SU-DHL-6 (cell line): ENCODE measurements around the gene UBASH3A.

Experiments
- H2AFZ ChIP-seq: fragments of 200-600 bp; sonication (generic); 2 replicates; pipeline ENCODE4 v1.6.1; 2014; ENCODE audit warnings: low read depth, mild to moderate bottlenecking, moderate library complexity, mixed read lengths, antibody characterized with exemption, low read length; ENCODE audit not compliant: severe bottlenecking
- H3F3A ChIP-seq: fragments of 200-600 bp; shearing (Covaris generic); 2 replicates; pipeline ENCODE4 v1.6.0; 2016; ENCODE audit warnings: antibody characterized with exemption, mild to moderate bottlenecking; ENCODE audit not compliant: insufficient read depth
- H3K27ac ChIP-seq: fragments of 200-600 bp; sonication (generic); 2 replicates; pipeline ENCODE4 v1.5.1; 2016; ENCODE audit warnings: low read depth, mild to moderate bottlenecking, low read length, moderate library complexity, mixed read lengths
- H3K27me3 ChIP-seq: fragments of 200-600 bp; sonication (generic), shearing (Covaris generic); 2 replicates; pipeline ENCODE4 v1.6.0; 2014; ENCODE audit warnings: mild to moderate bottlenecking, low read length
- H3K36me3 ChIP-seq: fragments of 200-600 bp; sonication (generic); 2 replicates; pipeline ENCODE4 v1.6.1; 2014; ENCODE audit warnings: mild to moderate bottlenecking, low read length, mixed read lengths
- H3K4me2 ChIP-seq: fragments of 300-600, 200-600 bp; shearing (Covaris generic), sonication (generic); 2 replicates; pipeline ENCODE4 v1.6.0; 2014; ENCODE audit warnings: low read length, low read depth, mild to moderate bottlenecking; ENCODE audit not compliant: poor library complexity, severe bottlenecking
- H3K4me3 ChIP-seq: fragments of 200-600 bp; sonication (generic); 2 replicates; pipeline ENCODE4 v1.5.1; 2014; ENCODE audit warnings: antibody characterized with exemption, low read length, mild to moderate bottlenecking, mixed read lengths; ENCODE audit not compliant: insufficient read depth, poor library complexity, severe bottlenecking
- H3K79me2 ChIP-seq: fragments of 200-600 bp; sonication (generic); 2 replicates; pipeline ENCODE4 v1.6.1; 2014; ENCODE audit warnings: mild to moderate bottlenecking, low read length, moderate library complexity; ENCODE audit not compliant: insufficient read depth
- H3K9ac ChIP-seq: fragments of 200-600 bp; sonication (generic); 2 replicates; pipeline ENCODE4 v1.7.0; 2014; ENCODE audit warnings: mild to moderate bottlenecking, low read length
- H3K9me2 ChIP-seq: fragments of 200-600 bp; sonication (generic); replicated peaks from 2 replicates; pipeline ENCODE4 v1.6.1; 2014; ENCODE audit warnings: low read length; ENCODE audit not compliant: insufficient read depth
- H3K9me3 ChIP-seq: fragments of 200-600 bp; sonication (generic); 2 replicates; pipeline ENCODE4 v1.6.1; 2014; ENCODE audit warnings: low read length, mixed read lengths; ENCODE audit not compliant: insufficient read depth
- H4K20me1 ChIP-seq: fragments of 200-600 bp; sonication (generic); 2 replicates; pipeline ENCODE4 v1.6.1; 2014; ENCODE audit warnings: low read depth, mild to moderate bottlenecking, antibody characterized with exemption, low read length, moderate library complexity, mixed read lengths
- CTCF ChIP-seq: fragments of 200-600 bp; sonication (generic); IDR thresholded peaks from one replicate; pipeline ENCODE4 v1.5.1; 2017; ENCODE audit warnings: antibody characterized with exemption, mild to moderate bottlenecking, low read length, moderate library complexity; ENCODE audit not compliant: insufficient read depth, poor library complexity, severe bottlenecking
- EZH2phosphoT487 ChIP-seq: fragments of 200-600 bp; sonication (generic), shearing (Covaris generic); conservative IDR thresholded peaks from 2 replicates; pipeline ENCODE4 v1.6.1; 2018; ENCODE audit warnings: mild to moderate bottlenecking, antibody characterized with exemption, low read length, moderate library complexity, mixed read lengths

The UBASH3A gene

GRCh38 chr21:42403611-42404231, at the start of gene UBASH3A:
TSS of gene UBASH3A (plus strand) at chr21:42403902. CDS start at chr21:42403946, 44 bp downstream.
- H3K4me3 ChIP-seq = no peak within 1 kb of the TSS
- H3K4me2 ChIP-seq = no peak within 1 kb of the TSS
- peaks cover 5% of the 10 kb centered on the region; the same call in 1 of the 2 replicates for H3K9me3 ChIP-seq
- no peak within 1 kb of the TSS for H3K9ac ChIP-seq
- H3K9me2 ChIP-seq = no peaks in the 10 kb centered on the region
- H3F3A ChIP-seq = no peaks in the 10 kb centered on the region
- H3K27ac ChIP-seq = no peak within 1 kb of the TSS
- H4K20me1 ChIP-seq = no peaks in the 10 kb centered on the region
- no peaks in the 10 kb centered on the region for H3K79me2 ChIP-seq
- TF ChIP-seq EZH2phosphoT487 (no peak), CTCF (no peak)
- H3K36me3 ChIP-seq = no peaks in the 10 kb centered on the region
- H3K27me3 ChIP-seq = no peaks in the 10 kb centered on the region
- no peak within 1 kb of the TSS for H2AFZ ChIP-seq

- H3F3A ChIP-seq = no peaks in the 10 kb centered on the region
- H2AFZ ChIP-seq = no peak overlapping the region
- no peak overlapping the region for H3K4me3 ChIP-seq
- no peaks in the 10 kb centered on the region for H4K20me1 ChIP-seq
- H3K27me3 ChIP-seq = no peaks in the 10 kb centered on the region
- H3K9me3 ChIP-seq = no peaks in the 10 kb centered on the region
- TF ChIP-seq CTCF (no peak), EZH2phosphoT487 (no peak)
- no peaks in the 10 kb centered on the region for H3K79me2 ChIP-seq
- no peak overlapping the region for H3K9ac ChIP-seq
- H3K9me2 ChIP-seq = no peaks in the 10 kb centered on the region
- no peaks in the 10 kb centered on the region for H3K36me3 ChIP-seq
- H3K4me2 ChIP-seq = no peak overlapping the region
- no peak overlapping the region for H3K27ac ChIP-seq
Observed at GRCh38 chr21:42356046-42356445, 47.7 kb upstream of the UBASH3A start.

- no peaks in the 10 kb centered on the region for H3K27me3 ChIP-seq
- H3K36me3 ChIP-seq = no peaks in the 10 kb centered on the region
- H3K79me2 ChIP-seq = no peaks in the 10 kb centered on the region
- H3K9me2 ChIP-seq = no peaks in the 10 kb centered on the region
- no peak overlapping the region for H3K4me3 ChIP-seq
- no peaks in the 10 kb centered on the region for H3K9me3 ChIP-seq
- H3K4me2 ChIP-seq = no peak overlapping the region
- no peak for TF ChIP-seq CTCF
- TF ChIP-seq EZH2phosphoT487 = no peak
- no peak overlapping the region for H2AFZ ChIP-seq
- H3K27ac ChIP-seq = no peak overlapping the region
- no peak overlapping the region for H3K9ac ChIP-seq
- no peaks in the 10 kb centered on the region for H4K20me1 ChIP-seq
- no peaks in the 10 kb centered on the region for H3F3A ChIP-seq
Observed at GRCh38 chr21:42356650-42357049, 47.1 kb upstream of the UBASH3A start.
